GM19351 (cell line): ENCODE results near the gene STAB1.
A peak's percentile ranks its signal among the peaks of the same experiment; 100 is the strongest.
"Not testable (repeated sequence)": the region's sequence is repeated elsewhere in the genome, so short reads cannot be mapped to it uniquely, and the experiment has no call there.

Experiments
- ATAC-seq: cut with Tn5 transposase; IDR thresholded peaks from one replicate; pipeline ENCODE4 v1.9.1; 2021; ENCODE audit warnings: mild to moderate bottlenecking, moderate library complexity; ENCODE audit not compliant: unreplicated experiment

The STAB1 gene

GRCh38 chr3:52523386-52524257 is 28.5 kb downstream of the STAB1 start:
- no peak for ATAC-seq

GRCh38 chr3:52524258-52524751 is 29.2 kb downstream of the STAB1 start:
- ATAC-seq, result no peak

DNA sequence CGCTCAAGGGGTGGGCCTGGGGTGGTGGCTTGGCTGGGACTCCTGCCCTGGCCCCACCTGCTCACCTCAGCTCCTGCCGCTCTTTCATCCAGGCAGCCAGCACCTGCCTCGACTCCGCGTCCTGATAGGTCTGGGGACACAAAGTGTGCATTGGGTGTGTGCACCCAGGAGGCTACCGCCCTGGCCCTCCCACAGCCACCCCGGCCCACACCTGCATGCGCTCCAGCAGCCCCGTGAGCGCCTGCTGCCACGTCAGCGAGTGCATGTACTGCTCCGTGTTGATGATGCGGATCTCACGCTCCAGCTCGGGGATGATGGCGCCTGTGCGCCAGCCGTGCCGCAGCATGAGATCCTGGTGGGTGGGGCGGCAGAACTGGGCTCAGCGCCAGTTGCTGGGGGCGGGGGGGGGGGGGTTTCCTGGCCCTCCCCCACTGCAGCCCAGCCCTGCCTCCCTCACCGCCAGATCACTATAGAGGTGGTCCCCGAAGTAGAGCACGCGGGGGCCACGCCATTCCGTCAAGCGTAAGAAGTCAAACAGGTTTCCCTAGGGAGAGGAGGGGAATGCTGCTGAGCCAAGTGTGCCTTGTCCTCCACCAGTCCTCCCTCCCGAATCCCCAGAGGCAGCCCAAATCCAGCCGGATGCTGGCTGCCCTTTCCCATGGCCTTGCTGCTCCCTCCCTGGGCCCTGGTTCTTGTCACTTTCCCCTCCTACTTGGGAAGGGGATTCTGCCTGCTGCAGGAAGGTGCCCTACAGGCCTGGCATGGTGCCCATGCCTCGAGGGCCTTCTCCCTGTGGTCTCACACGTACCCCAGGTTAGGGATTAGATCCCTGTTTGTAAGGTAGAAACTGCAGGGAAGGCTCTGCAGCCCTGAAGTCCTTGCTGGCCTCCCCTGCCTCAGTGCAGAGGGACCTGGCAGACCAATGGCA is 29.9 kb downstream of the STAB1 start:
- ATAC-seq, result no peak

GRCh38 chr3:52525680-52526561 is 30.8 kb downstream of the STAB1 start:
- ATAC-seq, result no peak

GRCh38 chr3:52526671-52527038 is 31.5 kb downstream of the STAB1 start:
- not testable (repeated sequence) for ATAC-seq

DNA sequence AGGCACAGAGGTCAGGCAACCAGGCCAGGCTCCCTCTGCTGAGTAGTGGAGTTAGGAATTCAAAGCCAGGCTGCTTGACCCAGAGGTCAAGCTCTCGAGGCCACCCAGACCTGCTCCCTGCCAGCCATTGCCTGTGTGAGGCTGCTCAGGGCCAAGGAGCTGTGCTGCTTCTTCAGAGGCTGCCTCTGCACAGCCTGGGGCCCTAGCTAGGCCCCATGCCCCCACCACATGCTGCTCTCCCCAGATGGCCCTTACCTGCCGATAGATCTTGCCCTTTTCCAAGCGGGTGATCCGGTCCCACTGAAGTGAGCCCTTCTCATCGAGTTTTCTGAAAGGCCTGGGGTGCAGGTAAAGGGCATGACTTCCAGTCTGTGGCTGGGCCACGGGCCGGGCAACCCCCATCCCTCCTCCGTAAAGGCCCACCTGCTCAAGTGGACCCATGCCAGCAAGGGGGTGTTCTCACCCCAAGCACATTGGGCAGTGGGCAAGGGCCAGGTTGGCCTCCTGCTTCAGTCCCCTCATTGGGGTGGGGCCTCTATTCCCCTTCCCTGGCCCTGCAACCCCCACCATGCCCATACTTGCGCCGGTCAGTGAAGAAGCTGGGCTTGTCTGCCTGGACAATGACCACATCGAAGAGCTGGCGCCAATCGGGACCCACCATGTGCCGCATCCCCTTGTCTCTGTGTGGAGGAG is 32.0 kb downstream of the STAB1 start:
- ATAC-seq, result no peak

DNA sequence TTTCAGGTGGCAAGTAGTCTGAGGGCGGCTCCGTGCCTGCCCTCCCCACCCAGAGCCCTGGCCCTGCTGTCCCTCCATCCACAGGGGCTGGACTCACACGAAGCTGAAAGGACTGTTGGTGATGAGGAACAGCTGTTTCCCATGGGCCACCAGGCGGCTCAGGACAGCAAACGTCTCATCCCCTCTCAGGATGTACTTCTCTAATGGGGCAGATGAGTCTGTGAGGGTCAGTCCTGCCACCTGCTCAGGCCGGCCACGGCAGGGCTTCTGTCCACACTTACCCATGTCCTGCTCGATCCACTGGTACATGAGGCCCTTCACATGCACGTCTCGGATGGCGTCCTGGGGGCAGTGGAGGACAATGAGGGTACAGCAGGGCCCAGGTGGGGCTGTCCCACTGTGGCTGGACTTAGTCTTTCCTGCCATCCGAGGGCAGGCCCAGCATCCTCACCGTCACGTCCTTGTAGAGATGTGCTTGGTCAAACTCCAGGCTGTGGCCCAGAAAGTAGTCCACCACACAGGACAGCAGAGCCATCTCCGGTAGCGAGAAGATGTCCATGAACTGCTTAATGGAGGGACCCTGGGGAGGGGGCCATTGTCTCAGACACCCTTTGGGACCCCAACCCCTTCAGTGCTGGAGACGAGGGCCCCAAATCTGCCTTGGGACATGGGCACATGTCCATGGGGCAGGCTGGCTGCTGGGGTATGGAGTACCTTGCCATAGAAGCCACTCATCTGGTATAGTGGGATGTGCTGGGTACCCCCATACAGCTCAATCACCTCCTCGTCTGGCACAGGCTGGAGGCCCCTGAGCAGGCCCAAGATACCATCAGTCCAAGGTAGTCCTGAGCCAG is 32.8 kb downstream of the STAB1 start:
- ATAC-seq, result no peak

DNA sequence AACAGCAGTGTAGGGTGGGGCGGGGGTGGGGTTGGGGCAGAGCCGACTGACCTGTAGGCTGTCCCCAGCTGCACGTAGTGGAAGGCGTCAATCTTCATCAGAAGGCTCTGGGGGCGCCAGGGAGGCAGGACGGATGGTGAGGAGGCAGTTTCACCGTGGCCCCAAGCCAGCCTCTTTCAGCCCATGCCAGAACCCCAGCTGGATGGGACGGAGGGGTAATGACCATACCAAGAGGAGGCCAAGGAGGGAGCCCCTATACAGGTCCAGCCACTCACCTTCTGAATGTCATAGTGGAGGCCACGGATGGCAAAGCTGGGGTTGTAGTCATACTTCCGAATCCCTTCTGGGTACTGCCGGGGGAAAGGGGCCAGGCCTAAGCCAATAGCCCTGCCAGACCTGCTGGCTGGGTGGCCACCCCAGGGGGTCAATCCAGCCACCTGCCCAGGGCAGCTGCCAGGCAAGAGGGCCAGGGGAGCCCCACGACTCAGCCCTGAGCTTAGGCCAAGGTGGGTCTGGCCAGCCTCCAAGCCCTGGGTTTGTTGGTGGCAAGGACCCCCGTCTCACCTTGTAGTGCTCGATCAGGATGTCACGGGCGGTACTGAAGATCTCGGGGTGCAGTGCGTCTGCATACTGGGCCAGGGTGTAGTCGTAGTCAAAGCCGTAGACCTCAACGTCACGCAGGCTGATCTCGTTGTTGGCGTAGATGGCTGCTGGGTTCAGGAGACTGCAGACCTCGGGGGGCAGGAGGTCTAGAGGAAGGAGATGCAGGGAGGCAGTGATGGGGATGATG is 33.6 kb downstream of the STAB1 start:
- no peak for ATAC-seq

DNA sequence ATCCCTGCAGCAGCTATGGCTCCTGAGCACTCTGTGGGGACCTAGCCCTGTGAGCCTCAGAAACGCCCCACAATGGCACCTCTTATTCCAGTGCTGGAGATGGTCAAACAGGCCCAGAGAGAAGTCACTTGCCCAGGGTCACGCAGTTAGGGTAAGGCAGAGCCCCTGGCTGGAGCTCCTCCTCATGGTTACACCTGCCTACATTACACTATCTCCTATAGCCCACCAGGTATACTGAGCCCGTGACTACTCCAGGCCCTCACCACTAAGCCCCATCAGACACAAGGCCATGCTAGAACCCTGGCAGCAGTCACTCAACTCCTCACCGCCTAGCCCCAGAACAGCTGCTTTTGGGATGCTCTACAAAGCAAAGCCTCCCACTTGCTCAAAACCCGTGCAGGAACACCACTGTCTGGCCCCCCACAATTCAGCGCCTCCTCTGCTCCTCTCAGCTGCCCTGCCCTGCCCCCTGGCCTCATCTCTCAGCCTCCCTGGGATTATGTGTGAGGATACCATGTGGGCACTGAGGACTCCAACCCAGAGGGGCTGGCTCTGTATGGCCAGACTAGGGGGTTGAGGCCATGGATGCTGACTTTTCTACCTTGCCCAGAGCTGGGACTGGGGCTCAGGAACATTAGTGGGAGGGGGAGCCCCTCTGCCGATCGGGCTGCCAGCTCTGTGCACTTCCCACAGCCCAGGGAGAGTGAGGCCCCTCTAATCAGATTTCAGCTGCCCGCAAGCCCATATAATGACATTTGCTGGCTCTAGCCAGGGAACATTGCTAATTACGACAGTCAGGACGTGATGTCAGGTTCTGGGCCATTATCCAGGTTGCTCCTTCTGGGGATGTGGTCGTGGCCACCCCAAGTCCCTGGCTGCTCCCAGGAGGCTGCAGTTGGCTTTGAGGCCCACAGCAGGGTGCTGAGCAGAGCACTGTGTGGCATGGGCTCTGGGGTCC is 34.5 kb downstream of the STAB1 start:
- no peak for ATAC-seq

DNA sequence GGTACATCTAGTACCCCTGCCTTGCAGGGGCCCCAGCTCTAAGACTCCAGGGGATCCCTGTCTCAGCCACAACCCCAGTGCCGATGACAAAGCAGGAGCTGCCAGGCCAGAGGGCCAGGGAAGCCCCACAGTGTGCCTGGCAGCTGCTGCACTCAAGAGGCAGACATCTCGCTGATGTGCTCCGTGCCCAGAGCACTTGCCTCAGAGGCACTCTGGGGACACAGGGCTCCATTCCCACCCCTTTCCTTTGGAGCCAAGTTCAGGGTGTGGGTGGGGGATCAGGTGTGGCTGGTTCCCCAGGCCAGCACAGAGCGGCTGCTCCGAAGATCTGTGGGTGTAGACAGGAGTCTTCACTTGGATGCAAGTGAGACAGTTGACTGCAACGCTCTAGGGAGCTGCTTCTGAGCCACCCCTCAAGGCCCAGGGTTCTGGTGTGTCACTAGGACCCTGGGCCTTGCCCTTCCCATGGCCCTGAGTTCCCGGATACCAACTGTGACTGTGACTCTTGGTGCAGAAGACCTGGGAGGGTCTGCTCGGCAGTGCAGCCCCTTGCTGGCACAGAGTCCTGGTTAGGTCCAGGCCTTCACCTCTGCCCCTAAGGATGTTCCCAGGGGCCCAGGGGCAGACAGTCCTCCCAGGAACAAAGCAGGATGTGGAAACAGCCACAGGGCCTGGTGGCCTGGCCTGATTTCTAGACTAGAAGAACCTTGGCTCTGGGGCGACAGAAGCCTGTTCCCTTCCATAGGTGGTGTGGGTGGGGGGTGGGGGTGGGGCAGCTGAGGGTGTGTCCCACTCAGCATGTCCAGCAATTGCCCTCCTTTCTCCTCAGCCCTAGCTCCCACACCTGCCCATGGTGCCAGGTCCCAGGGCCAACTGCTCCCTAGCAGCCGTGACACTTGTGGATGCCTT is 36.0 kb downstream of the STAB1 start:
- ATAC-seq, result no peak

- no peak for ATAC-seq
These were observed 36.9 kb downstream of the STAB1 start for GRCh38 chr3:52531860-52532516.

GRCh38 chr3:52532517-52532837 is 37.3 kb downstream of the STAB1 start:
- ATAC-seq, result no peak

DNA sequence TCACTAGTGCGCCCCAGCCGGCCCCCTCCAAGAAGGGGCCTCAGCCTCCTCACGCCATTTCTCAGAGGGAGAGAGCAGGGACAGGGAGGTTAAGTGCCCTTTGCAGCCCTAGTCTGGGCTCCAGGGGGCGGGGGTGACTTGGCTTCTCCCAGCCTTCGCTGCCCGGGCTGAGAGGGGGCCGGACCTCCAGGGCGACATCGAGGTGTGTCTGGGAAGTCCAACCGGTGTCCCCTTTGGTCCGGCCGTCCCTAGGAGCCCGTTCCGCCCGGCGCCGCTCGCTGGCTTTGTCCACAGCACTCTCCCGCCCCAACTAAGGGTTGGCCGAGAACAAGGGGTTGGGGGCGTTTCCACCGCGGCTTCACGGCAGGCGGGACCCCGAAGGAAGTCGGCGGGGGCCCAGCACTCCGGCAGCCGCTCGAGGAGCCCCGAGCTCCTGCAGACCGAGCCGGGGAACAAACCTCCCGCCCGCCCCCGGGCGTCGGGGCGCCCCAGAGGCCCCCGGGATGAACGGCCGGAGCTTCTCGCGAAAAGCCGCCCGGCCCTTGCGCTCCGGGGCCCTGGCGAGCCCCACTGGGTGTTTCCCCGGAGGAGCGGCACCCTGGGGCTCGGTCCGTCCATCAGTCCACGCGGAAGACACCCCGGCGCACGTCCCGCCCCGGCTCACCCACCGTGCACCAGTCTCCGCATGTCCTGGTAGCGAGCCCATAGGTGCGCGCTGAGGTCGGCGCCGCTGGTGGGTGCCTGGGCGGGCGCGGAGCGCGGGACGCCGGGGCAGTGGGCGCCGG is 37.9 kb downstream of the STAB1 start:
- no peak for ATAC-seq

DNA sequence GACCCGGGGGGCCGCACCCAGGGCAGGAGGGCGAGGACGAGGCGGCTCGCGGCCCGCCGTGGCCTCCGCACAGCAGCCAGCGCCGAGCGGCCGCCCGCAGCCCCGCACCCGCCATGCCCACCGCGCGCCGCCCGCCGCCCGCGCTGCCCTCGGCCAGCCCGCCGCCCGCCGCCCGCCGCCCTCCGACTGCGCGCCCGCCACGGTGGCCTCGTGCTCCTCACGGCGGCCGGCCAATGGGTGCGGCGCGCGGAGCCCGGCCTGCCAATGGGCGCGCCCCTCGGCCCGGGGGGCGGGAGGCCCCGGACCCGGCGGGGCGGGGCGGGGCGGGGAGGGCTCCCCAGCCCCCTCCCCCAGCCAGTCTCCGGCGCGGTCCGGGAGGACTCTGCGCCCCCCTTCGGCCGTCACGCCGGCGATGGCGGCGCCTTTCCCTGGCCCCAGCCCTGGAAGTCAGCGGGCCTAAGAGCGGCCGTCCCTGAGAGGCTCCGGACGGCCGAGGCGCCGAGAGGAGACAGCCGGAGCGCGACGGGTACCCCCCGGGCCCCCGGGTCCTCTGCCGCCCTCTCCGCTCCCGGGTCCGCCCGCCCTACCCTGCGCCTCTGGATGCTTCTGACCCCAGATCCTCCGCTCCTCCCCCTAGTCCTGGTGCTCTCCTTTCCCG is 38.6 kb downstream of the STAB1 start, which contains the start of gene NT5DC2:
TSS of gene NT5DC2 (minus strand) at position 235 of the 658 bp plus-strand sequence. CDS start at position 115, 120 bp downstream.
- ATAC-seq, result peak; percentile 39
